LHCN-M2 (cell line): ENCODE data around the gene LPP. TPM values are rescaled to one million over a fixed set of nuclear protein-coding genes. Genes with fewer than 3 reads are reported as not detected.

ENCODE experiments used
- DNase-seq: peaks from one replicate; pipeline ENCODE4 v3.0.0-alpha.2; 2012; ENCODE audit warnings: low read depth
- total RNA-seq: library from RNA; depleted of rRNA; stranded (reverse); fragments of >200 nt; gene quantifications from 2 replicates; pipeline ENCODE4 v1.2.3, GENCODE V29; 2014

LPP gene
- total RNA-seq, 1 experiment from 2014 or later: 39.7 TPM

DNA sequence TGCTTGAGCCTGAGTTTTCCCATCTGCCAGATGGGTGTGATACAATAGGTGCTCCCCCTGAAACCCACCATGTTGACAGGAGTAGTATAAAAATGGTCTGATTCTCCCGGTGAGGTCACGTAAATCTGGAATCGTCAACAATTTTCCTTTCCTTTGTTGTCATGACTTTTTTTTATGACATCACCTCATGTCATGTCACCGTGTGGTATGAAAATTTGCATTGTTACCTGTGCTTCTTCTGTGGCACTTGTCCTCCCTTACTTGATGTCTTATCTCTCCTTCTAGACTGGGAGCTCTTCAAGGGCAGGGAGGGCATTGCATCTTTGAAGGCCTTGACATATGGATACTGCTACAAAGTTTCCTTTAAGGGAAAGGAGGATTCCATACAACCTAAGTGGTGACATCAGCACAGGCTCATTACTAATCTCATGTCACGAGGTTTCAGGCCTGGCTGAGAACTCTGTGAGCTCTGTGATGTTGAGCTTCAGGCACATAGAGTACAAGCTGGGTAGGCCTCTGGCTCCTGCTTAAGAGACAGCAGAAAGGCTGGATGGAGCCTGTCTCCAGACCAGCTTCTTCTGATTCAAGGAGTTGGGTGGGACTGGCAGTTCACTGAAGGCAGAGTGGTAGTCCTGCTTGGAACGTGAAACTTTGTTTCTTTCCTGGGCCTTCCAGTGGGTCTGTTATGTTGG, 66.3 kb downstream of the LPP start:
- DNase-seq: peak; percentile 60

DNA sequence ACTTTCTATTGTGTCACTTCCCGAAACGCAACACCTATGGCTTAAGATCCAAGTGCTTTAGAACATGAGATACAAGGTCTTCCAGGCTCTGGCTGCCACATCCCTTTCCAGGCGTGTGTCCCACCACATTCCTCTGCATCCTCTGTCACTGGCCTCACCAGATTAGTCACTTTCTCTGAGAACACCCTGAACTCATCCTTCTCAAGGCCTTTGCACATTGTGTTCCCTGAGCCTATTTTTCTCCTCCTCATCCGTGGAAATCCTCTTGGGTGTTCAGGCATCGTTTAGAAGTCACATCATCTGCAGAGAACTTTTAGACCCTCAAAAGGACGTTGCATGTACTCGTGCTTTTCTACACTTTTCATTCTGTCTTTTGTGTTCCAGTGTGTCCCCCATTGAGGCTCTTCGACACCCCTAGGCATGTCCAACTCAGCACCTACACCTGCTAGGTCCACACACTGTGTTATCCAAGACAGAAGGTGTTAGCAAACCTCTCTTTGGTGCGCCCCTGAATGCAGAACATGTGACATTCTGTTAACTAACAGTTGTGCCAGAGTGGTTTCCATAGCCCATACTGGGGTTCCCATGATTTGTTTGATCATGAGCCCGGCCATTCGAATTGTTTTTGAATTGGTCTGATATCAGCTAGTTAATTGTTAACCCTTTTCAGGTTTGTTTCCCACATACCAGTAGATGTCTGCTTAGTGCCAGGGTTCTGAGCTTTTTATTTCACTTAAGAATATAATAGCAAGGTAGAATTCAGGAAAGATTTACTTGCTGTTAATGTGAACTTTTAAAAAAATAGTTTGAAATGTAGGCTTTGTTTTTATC, 67.2 kb downstream of the LPP start:
- DNase-seq: peak; percentile 98

DNA sequence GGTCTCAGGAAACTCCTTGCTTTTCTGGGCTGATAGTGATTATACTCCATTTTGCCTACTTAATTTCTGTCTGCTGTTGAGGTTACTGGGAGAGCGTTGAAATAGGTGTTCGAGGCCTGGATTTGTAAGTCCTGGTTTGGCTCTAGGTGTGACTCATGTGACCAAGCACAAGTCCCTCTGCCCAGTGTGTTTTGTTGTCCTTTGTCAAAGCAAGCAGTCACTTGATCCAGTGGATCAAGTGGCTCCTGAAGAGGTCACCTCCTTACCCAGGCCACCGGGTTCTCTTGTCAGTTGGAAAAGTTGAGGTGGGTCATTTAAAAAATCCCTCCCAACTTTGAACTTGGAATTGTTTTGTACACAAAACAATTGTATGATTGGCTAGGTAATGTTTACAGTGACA, 70.0 kb downstream of the LPP start:
- DNase-seq: no peak

DNA sequence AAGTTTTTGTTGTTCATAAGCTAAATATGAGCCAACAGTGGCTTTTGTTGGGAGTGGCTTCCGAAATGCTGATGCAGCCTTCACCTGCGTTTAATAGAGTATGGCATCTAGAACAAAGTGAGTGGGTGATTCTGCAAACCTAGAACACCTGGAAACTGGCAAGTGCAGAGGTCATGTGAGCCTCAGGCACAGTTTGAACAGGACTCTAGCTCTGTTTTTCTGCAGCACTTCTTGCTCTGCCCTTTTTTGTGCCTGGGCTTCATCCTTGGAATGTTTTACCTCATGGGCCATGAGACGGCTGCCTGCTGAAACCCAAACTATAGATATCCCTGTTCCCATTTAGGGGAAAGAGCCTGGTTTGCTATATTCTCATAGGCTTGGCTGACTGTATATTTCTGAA, 73.5 kb downstream of the LPP start:
- DNase-seq: no peak

DNA sequence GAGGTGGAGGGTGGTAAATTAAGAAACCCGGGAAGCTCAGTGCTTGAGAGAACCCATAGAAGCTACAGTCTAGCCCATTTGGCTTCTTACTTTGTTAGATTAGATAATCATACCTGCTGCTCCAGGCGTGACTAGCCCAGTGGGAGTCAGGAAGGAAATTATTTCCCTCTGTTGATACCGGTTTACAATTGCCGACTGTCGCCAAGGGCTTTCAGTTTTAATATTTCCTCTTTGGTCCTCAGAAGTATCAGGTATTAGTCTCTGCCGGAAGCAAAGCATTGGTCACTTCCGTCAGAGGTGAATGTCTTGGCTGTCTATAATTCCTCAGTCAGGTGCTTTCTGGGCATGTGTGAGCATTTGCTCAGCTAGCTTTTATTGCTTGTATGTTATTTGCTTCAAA, 75.2 kb downstream of the LPP start:
- no peak for DNase-seq

DNA sequence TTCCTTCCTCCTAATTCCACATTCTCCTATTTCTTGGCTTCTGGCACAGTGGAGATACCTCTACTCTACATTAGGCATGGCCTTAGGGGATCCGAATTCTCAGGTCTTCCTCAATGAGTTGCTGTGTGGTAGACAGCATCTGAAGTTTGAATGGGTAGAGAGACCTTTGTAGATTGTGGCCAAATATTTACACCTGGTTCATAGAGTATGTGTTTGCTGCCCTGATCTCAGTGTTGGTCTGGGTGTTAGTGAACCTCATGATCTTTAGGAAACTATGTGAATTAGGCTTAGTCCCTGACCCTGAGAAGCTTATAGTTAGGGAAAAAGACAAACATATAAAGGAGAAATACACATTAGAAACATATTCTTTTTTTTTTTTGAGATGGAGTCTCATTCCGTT, 75.8 kb downstream of the LPP start:
- no peak for DNase-seq

DNA sequence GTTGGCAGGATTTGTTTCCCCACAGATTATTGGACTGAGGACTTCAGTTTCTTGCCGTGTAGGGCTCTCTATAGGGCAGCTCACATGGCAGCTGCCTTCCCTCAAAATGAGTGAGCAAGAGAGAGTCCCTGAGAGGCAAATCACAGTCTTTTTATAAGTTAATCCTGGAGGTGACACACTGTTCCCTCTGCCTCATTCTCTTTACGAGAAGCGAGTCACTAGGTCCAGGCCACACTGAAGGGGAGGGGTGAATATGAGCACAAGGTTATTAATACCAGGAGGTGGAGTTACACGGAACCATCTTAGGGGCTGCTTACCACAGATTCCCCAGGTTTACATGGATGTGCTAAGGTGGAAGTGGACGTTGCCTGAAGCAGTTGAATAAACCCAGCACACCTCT, 77.0 kb downstream of the LPP start:
- peak; percentile 81 for DNase-seq

DNA sequence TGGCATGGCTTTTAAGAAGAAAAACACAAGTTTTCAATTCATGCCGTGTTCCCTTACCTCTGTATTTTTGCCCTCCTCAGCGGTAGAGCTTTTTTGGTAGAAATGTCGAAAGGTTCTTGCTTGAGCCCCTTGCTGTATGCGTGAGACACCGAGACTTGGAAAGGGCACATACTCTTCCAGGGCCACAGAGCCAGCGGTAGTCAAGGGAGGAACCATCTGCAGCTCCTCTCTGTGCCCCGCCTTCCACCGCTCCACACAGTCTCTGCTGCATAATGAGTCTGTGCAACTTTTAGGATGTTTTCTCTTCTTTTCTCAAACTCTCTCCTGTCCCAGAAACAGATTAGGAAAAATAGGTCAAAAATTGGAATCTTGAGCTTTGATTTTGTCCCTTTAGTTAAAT, 77.5 kb downstream of the LPP start:
- DNase-seq: no peak

DNA sequence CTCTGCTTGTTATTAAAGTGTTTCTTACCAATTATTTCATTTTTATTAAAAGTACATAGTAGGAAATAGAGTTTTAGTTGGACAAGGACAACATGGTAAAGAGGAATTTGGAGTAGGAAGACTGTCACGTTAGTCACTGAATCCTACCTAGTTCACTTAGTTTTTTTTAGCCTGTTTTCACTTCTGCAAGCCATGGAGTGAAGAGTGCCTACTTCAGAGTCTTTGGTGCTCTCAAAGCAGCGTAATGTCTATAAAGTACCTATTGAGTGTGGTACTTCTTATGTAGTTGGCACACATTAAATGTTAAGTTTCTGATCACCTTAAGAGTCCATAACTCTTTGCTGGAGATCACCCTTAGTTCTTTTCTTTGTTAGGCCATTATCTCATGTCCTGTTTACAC, 78.7 kb downstream of the LPP start:
- DNase-seq: no peak

DNA sequence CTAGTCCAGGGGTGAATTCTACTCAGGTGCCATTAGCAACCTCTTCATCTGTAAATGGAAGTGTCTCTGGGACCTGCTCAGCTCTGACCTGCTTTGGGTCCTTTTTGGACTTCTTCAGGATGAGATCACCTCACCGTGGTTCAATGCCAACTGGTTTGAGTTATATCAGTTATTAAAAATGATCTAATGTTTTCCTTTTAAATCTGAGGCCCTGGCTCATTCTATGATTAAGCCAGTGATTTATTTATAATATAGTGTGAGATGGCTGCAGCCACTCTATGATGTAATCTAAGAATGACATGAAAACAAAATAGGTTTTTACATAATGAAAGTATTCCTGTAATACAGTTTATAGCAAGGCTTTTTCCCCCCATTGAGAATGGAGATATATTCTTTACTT, 79.4 kb downstream of the LPP start:
- peak; percentile 45 for DNase-seq

DNA sequence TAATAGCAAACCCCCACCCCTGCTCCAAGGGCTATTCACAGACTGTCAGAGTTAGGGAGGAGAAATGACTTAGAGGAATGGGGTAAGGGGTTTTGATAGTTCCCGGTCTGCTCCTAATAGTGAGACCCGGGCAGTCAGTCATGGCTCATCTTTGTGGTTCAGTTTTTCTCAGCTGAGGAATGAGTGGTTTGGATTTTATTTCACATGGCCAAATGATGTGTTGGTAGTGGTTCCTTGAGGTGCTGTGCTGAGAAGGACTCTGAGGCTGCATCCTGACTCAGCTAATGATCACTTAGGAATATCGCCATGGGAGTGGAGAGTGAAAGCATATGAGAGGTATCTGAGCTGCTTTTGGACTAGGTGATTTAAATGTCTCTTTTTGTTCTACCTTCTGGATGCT, 80.2 kb downstream of the LPP start:
- peak; percentile 75 for DNase-seq

DNA sequence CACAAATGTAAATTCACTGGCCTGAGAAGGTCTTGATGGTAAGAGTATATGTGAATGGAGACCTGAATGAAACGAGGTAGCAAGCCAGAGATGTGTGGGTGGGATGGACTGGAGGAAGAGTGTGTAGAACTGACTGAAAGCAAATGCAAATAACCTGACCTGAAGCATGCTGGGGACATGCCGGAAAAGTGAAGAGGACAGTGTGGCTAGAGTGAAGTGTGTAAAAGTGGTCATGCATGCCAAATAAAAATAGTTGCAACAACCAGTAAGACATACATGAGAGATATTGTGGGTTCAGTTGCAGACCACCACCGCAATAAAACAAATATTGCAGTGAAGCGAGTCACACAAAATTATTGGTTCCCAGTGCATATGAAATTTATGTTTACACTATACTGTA, 82.3 kb downstream of the LPP start:
- DNase-seq: no peak

DNA sequence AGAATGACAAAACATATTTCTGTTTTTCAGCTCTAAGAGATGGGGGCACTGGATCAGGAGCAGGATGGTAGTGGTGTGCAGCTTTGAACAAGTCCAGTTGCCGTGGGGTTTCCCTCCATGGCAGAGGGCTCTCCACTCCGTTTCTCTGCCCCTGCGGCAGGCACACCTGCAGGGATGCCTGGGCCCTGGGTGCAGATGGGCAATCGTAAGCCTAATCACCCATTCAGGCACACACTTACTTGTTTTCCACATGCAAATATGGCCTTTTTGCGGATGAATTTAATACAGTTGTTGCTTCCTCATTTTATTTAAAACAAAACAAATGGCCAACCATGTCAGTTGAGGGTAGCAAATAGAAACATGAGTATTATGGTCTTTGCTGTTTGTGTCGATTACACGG, 85.1 kb downstream of the LPP start:
- DNase-seq: no peak

DNA sequence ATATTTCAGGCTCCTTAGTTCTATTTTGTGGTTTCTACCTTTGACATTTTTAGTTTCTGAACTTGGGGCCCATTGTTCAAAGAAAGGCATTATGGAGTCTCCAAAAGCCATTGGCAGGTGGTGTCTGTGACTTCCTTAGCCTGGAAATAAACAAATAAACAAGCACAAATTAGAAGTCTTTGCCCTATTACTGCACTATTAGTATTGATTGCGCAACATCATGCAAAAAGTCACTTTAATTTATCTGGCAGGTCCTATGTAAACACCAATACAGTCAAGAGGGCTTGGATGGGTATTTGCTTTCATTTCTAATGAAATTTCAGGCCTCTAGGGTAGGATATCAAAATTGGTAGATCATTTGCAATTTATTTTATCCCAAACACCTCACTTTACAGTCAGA, 85.6 kb downstream of the LPP start:
- no peak for DNase-seq

DNA sequence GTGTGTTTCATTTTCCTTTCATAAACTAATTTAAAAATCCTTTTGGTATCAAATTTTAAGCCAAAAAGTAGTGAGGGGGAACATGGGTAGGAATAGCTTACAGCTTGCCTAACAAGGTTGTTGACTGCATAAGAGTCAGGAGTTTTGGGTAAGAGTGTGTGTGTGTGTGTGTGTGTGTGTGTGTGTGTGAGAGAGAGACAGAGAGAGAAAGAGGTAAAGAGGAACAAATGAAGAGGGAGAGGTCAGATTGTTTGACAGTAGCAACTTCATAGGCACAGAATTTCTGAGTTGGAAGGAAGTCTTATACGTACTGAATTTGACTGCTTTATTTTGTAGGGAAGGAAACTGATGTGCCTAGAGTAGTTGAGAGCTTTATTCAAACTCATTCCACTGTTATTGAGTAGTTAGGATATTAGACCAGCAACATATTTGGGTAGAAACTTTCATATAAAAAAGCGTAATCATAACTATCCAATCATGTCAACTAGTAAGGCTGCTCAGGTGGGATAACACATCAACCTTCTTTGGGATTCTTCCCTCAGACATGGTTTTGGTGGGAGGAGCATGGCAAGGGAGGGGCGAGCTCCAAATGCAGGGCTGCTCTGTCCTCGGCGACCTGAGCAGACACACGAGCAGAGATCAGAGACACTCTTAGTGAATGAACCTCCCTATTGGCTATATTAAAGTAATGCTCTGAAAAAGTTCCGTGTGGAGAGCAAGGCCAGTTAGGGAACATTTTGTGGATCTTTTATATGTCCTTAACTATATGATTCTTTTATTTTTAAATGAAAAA, 86.4 kb downstream of the LPP start:
- DNase-seq: no peak

DNA sequence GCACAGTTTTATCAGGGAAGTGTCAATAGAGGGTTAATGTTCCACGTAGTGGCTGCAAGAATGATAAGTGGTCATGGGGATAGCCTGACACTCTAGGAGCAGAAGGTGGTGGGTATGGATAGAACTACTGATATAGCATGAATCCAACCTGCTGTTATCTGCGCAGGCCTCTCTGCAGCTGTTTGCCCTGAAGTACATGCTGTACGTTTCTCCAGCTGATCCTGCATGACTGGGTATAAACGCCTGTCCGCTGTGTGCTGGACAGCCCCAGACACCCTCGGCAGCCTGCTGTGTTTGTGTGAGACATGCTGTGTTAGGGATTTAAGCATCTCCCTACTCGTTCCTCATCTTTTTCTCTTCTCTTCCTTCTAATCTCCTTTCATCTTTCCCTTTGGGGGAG, 87.1 kb downstream of the LPP start:
- DNase-seq: peak; percentile 91

DNA sequence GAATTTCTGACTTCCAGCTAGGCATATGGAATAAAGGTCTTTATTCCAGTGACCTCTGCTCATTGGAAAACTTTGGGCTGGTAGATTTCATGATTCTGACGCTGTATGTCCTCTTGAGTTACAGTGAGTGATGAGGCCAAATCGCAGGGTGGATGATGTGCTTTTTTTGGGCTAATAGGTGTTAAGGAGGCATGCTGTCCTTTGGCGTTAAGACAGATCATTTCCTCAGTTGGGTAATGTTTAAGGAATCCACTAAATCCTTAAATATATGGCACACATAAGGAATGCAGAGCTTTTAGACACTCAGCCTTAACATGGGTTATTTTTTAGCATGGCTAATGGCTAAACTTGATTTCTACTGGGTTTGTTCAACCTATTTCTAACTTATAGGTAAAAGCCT, 87.9 kb downstream of the LPP start:
- no peak for DNase-seq

DNA sequence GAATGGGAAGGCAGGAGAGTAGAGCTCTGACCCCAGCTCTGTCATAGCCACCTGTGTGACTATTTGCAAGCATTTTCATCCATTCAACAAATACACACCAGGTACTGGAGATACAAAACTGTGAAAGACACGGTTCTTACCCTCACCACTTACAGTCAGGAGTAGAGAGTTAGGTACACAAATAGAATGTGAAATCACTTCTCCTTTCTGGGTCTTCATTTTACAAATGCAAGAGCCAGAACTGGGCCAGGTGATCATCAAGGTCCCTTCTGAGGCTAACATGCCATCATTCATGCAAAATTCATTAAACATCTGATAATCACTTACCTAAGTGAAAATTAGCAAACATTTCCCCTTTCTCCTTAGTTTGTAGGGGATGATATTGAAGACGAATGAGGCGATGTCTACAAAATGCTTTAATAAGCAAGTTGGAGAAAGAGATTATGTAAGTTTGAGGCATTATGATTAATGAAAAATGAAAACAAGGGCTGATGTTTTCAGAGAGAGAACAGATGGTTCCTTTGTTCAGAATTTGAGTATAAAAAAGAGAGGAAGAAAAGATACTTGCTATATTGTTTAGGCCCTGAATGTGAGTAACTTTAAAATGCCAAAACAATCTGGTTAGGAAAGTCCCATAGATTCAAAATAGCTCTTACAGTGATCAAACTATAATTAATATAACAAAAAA, 88.6 kb downstream of the LPP start:
- peak; percentile 44 for DNase-seq

DNA sequence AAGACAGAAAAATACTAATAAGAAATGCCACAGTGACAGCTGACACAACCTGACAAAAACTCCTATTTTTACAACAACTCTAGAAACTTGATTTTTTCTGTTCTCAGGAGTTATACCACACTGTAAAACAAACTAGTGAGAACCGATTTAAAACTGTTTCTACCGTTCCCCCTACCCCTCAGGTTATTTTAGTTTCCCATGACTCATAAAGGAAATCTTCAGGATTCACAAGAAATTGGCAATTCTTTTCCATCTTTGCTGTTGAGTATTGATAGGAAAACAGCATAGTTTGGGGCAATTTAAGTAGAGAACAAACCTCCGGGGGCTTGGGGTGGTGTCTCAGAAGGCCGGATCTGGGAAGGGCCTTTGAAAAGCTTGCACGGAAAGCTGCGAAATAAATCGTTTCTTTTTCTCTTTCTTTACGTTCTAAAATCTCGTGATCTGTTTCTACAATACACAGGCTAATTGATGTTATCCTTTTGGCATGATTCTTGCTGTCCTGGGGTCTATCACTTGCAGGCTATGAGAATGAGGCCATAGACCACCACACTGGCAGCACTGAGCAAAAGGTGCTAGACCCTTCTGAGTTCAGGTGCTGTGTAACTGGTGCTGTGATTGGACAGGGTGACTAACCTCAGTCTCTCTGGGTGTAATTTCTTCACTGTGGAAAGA, 89.3 kb downstream of the LPP start:
- DNase-seq: no peak

DNA sequence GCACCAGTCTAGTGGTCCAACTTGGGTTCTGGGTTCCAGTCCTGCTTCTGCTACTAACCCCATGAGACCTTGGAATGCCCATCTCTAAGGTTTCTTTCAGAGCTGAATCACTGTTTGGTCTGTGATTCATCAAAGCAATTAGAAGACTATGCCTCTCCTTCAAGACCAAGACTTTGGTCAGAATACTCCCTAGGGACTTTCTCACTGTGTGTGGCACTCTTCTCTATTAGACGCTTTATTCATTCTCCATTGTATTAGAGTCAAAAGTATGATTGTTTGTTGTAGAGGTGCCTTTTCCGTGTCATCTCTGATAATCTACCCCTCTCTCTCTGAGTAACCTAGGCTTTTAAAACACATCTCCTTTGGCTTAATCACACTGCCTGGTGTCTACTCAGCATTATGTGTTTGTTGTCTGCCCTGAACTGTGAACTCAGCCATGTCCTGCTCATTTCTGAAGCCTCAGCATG, 90.5 kb downstream of the LPP start:
- DNase-seq: peak; percentile 91

DNA sequence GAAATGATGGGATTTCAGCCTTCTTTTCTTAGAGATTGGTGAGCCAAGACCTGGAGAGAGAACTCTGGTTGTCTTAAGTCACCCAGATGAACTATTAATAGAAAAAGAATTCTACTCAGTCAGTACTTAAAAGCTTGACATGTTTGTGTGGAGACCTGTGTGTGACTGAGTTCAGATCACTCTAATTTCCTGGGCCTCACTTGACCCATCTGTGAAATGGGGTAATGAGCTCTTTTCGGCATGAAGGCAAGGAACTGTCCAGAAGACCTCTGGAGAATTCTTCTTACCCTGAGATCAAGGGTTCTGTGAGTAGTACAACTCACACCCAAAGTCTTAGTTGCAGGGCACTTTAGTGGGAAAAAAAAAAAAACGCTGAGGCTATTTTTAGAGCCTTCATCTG, 92.9 kb downstream of the LPP start:
- DNase-seq: no peak
